Subcutaneous adipose tissue (tissue), 4 donors: ENCODE data around the gene ZNF157. TPM values are rescaled to one million over a fixed set of nuclear protein-coding genes. Genes with fewer than 3 reads are reported as not detected.

Experiments used
- total RNA-seq, 4 donors: library from RNA; depleted of rRNA; stranded (reverse); fragments of >200 nt; gene quantifications; one replicate each; pipeline ENCODE4 v1.1.0, GENCODE V29; 2016
- TF ChIP-seq, protein P1 (sequence below): fragments of 450-650 bp; IDR thresholded peaks from one replicate; pipeline ENCODE4 v1.5.1; 2016; ENCODE audit warnings: low read depth, mild to moderate bottlenecking, control low read depth, antibody characterized with exemption, moderate library complexity

ZNF157 gene
- total RNA-seq, 4 donors from 2014 or later = not detected

DNA sequence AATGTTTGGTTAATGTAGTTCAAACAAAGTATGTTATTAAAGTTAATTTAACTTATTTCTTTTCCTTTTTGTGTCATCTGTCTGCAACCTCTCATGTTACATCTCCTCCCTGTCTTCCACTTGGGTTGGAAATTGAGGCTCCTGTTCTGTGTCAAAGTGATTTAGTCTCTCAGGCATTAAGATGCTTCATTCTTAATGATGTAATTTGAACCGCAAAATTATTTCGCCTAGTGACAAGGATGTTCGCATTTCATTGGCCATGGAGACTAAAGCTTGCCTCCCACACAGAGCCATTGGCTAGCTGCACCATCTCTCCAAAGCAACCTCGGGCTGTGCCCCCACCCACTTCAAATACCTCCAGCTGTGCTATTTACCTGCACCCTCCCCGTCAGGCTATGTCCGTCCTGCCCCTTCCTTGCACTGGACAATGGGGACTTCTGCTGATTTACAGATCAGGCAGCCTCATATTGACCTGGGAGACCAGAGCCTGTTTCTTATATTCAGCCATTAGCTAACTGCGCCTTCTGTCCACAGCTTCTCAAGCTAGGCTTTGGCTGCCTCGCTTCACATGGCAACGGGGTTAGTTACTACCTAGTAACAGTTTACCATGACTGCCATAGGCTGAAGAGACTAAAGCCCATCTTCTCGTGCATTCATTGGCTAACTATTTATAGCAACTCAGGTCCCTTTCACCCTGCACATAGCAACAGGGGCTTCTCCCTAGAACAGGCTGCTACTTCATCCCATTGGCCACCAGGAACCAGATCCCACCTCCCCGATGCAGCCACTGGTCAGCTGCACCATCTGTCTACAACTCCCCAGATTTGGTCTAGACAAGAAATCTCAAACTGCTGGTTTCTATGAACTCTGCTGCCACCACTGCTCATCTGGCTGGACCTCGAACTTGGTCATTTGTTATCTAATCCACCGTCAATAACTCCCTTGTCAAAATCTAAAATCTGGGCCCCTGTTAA lies 8.6 kb upstream of the ZNF157 start:
- TF ChIP-seq, protein P1, sequence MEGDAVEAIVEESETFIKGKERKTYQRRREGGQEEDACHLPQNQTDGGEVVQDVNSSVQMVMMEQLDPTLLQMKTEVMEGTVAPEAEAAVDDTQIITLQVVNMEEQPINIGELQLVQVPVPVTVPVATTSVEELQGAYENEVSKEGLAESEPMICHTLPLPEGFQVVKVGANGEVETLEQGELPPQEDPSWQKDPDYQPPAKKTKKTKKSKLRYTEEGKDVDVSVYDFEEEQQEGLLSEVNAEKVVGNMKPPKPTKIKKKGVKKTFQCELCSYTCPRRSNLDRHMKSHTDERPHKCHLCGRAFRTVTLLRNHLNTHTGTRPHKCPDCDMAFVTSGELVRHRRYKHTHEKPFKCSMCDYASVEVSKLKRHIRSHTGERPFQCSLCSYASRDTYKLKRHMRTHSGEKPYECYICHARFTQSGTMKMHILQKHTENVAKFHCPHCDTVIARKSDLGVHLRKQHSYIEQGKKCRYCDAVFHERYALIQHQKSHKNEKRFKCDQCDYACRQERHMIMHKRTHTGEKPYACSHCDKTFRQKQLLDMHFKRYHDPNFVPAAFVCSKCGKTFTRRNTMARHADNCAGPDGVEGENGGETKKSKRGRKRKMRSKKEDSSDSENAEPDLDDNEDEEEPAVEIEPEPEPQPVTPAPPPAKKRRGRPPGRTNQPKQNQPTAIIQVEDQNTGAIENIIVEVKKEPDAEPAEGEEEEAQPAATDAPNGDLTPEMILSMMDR = no peak

DNA sequence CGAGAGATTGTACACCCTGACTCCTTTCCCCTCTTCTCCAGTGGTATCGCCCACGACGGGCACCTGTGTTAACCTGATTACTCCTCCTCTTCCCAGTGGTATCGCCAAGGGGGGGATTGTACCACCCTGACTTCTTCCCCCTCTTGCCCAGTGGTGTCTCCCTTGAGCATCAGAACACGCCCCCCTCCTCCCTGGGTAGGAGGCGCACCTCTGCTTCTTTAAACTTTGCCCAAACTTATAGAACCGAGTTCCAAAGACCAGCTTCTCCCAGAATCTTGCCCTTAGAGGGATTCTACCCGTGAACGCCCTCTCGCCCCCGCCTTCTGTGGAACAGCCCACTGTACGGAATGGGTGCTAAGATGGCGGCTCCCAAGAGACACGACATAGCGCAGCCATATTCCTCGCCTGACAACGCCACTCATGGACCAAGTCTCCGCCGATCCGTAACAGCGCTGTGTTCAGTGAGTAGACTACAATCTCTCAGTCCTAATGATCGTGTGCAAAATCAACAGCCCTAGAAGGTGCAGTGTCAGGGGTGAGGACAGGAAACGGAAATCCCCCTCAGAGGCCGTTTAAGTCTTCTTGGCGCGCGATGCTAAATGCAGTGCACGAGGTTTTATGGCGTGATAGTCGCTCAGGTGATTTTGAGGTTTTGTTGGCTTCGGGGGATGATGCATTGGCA lies 4.2 kb upstream of the ZNF157 start:
- TF ChIP-seq, protein P1 = no peak

DNA sequence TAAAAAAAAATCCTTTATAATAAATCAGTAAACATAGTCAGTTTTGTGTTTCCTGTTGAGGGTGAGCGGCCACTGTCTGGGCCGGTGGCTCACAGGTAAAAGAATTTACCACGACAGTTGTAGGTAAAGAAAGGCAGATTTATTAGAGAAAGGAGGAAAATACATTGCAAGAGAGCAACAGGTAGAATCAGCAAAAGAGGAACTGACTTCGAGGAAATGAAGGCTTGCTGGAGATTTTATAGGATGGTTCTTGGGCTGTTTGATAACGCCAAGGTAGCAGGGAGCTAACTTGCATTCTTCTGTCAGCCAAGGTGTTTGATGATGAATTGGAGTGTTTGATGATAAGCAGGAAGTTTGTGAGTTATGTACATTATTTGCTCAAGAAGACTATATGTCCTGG lies 2.8 kb downstream of the ZNF157 start:
- TF ChIP-seq, protein P1 = no peak

DNA sequence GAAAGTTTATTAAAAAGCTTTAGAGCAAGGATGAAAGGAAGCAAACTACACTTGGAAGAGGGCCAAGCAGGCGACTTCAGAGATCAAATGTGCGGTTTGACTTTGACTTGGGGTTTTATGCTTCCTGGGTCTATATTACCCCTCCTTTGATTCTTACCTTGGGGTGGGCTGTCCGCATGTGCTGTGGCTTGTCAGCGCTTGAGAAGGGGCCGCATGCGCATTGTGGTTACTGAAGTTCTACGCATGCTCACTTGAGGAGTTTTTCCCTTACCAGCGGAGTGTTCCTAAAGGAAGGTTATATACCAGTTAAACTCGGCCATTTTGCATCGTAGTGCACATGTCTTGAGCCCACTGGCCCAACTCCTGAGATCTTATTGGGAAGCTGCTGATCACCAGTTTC lies 9.9 kb downstream of the ZNF157 start:
- TF ChIP-seq, protein P1 = no peak

DNA sequence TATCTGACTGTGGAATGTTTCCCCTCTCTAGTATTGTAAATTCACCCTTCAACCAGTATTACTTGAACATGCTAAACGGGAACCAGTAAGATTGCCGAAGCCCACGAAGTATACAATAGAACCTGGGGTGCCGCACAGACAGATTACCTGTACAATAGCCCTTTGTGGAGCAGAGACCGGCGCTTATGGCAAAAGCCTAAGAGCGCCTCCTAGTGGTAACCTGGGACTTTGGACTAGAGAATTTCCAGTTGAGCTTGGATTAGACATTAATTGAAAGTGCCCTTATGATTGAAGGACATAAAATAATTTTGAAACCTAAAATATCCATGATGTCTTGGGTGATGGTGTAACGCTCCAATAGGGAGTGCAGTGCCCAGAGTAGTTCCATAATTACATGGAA lies 14.1 kb downstream of the ZNF157 start:
- TF ChIP-seq, protein P1 = no peak

DNA sequence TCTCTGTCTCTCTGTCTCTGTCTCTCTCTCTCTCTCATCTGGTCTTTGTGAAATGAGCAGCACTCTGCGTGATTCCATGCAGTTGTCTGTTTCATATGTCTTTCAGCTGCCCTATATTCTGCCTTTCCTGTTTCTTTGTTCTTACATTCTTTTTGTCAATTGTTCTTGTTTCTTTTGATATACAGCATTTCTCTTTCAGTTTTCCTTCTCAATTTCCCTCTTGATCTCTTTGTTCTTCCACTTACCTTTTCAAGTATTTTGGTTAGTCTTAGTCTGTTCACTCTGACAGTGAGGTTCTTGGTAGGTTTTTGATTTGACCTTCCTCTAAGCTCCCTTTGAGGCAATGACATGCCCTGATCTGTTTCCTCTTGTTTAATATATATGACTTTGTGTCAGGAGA lies 20.4 kb downstream of the ZNF157 start:
- TF ChIP-seq, protein P1 = no peak

DNA sequence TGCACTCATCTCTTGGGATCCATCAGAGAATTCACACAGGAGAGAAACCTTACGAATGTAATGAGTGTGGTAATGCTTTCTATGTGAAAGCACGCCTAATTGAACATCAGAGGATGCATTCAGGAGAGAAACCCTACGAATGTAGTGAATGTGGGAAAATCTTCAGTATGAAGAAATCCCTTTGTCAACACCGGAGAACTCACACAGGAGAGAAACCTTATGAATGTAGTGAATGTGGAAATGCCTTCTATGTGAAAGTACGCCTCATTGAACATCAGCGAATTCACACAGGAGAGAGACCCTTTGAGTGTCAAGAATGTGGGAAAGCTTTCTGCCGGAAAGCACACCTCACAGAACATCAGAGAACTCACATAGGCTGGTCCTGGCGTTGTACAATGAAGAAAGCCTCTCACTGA lies 42.8 kb downstream of the ZNF157 start:
- TF ChIP-seq, protein P1 = no peak
